DND-41 (cell line): ENCODE data around the gene PAX6.

Source experiments
- ATAC-seq: fragments of 200-7000 bp; cut with Tn5 transposase; 3 replicates; pipeline ENCODE4 v1.9.1; 2021; ENCODE audit warnings: low read depth; ENCODE audit not compliant: insufficient read depth
- DNase-seq: peaks from one replicate; pipeline ENCODE4 v3.0.0-alpha.2; 2020
- H2AFZ ChIP-seq: 2 replicates; pipeline ENCODE4 v1.6.0; 2012; ENCODE audit warnings: low read depth, low read length
- H3K27ac ChIP-seq: 2 replicates; pipeline ENCODE4 v1.5.1; 2012; ENCODE audit warnings: low read length, inconsistent platforms
- H3K27me3 ChIP-seq: fragments of 200-600 bp; sonication (generic); 2 replicates; pipeline ENCODE4 v1.6.0; 2012; ENCODE audit warnings: low read length, mild to moderate bottlenecking, inconsistent platforms; ENCODE audit not compliant: insufficient read depth, poor library complexity
- H3K36me3 ChIP-seq: 2 replicates; pipeline ENCODE4 v1.5.1; 2012; ENCODE audit warnings: low read length, inconsistent platforms; ENCODE audit not compliant: insufficient read depth
- H3K4me1 ChIP-seq: 2 replicates; pipeline ENCODE4 v1.5.1; 2012; ENCODE audit warnings: mild to moderate bottlenecking, low read length; ENCODE audit not compliant: insufficient read depth
- H3K4me2 ChIP-seq: 2 replicates; pipeline ENCODE4 v1.6.0; 2012; ENCODE audit warnings: mild to moderate bottlenecking, moderate library complexity, low read length, inconsistent platforms; ENCODE audit not compliant: insufficient read depth
- H3K4me3 ChIP-seq, 2 experiments: fragments of 200-600 bp in 1 of 2; shearing (Covaris generic) in 1 of 2; 2 replicates each; pipeline ENCODE4 v1.5.1; 2012 to 2016; ENCODE audit warnings: inconsistent platforms in 2 of 2, low read length in 2 of 2, mild to moderate bottlenecking in 2 of 2, low read depth in 1 of 2, moderate library complexity in 1 of 2
- H3K79me2 ChIP-seq: 2 replicates; pipeline ENCODE4 v1.6.0; 2012; ENCODE audit warnings: low read length, inconsistent platforms; ENCODE audit not compliant: insufficient read depth
- H3K9ac ChIP-seq: 2 replicates; pipeline ENCODE4 v1.6.0; 2012; ENCODE audit warnings: low read depth, mild to moderate bottlenecking, inconsistent platforms, low read length, moderate library complexity
- H3K9me3 ChIP-seq: 2 replicates; pipeline ENCODE4 v1.5.1; 2012; ENCODE audit warnings: low read length, moderate library complexity, mild to moderate bottlenecking, inconsistent platforms; ENCODE audit not compliant: insufficient read depth, severe bottlenecking
- H4K20me1 ChIP-seq: 2 replicates; pipeline ENCODE4 v1.6.0; 2012; ENCODE audit warnings: low read length; ENCODE audit not compliant: insufficient read depth
- EZH2 ChIP-seq: IDR thresholded peaks from 3 replicates; pipeline ENCODE4 v1.6.1; 2012; ENCODE audit warnings: borderline replicate concordance, low read depth, mild to moderate bottlenecking, moderate library complexity, low read length, inconsistent platforms; ENCODE audit not compliant: severe bottlenecking
- TF ChIP-seq, protein P1 (sequence below): IDR thresholded peaks from 2 replicates; pipeline ENCODE4 v1.5.1; 2012; ENCODE audit warnings: borderline replicate concordance, low read length, moderate library complexity, mild to moderate bottlenecking; ENCODE audit not compliant: poor library complexity, severe bottlenecking; ENCODE audit errors: extremely low read depth

Gene PAX6

DNA sequence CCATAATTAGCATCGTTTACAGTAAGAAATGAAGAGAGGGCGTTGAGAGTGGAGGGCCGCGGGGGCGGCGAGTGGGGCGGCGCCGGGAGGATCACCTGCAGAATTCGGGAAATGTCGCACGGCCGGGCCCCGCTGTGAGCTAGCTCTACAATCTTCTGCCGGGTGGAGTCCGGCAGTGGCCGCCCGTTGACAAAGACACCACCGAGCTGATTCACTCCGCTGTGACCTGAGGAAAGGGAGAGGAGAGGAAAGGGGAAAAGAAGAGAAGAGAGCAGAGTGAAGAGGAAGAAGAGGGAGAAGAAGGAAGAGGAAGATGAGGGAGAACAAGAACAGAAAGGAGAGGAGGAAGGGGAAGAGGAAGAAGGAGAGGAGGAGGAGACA is 8.5 kb downstream of the PAX6 start:
- no peaks in the 10 kb centered on the region for H4K20me1 ChIP-seq
- no peak overlapping the region for H3K4me2 ChIP-seq
- H3K27me3 ChIP-seq = peaks cover 30% of the 10 kb centered on the region
- no peaks in the 10 kb centered on the region for H3K36me3 ChIP-seq
- DNase-seq (no peak), ATAC-seq (no peak)
- TF ChIP-seq, protein P1, sequence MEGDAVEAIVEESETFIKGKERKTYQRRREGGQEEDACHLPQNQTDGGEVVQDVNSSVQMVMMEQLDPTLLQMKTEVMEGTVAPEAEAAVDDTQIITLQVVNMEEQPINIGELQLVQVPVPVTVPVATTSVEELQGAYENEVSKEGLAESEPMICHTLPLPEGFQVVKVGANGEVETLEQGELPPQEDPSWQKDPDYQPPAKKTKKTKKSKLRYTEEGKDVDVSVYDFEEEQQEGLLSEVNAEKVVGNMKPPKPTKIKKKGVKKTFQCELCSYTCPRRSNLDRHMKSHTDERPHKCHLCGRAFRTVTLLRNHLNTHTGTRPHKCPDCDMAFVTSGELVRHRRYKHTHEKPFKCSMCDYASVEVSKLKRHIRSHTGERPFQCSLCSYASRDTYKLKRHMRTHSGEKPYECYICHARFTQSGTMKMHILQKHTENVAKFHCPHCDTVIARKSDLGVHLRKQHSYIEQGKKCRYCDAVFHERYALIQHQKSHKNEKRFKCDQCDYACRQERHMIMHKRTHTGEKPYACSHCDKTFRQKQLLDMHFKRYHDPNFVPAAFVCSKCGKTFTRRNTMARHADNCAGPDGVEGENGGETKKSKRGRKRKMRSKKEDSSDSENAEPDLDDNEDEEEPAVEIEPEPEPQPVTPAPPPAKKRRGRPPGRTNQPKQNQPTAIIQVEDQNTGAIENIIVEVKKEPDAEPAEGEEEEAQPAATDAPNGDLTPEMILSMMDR = no peak
- no peak for TF ChIP-seq EZH2
- no peaks in the 10 kb centered on the region for H3K9me3 ChIP-seq
- H3K4me1 ChIP-seq = no peaks in the 10 kb centered on the region
- H3K79me2 ChIP-seq = no peaks in the 10 kb centered on the region
- no peak overlapping the region for H3K9ac ChIP-seq
- H3K27ac ChIP-seq = no peak overlapping the region
- H2AFZ ChIP-seq = no peak overlapping the region
- no peak overlapping the region for H3K4me3 ChIP-seq

DNA sequence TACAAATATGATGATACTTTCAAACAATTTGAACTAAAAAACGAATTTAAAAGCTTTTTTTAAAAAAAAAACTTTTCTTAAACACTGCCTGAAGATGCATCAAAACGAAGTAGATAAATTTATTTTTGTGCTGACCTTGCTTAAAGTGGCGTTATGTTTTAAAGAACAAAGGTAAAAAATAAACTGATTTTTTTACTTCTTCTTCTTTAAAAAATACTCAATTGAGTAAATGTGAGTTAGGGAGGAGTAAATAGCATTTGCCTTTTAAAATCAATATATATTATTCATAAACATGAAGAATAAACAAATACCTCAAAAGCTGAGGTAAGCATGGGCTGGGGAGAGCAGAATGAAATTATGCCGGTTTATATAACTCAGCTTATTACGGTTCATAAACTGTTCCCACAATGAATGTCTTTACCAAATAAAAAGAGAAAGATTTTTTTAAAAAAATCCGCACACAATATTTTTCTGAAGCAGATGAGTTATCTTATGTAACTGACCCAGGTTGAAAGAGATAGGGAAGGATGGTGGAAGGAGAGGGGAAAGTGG is 9.0 kb downstream of the PAX6 start:
- Histone ChIP-seq H3K4me2 (no peak overlapping the region), H4K20me1 (no peaks in the 10 kb centered on the region), H3K9ac (no peak overlapping the region), H3K27me3 (peaks cover 24% of the 10 kb centered on the region), H3K36me3 (no peaks in the 10 kb centered on the region), H2AFZ (no peak overlapping the region), H3K79me2 (no peaks in the 10 kb centered on the region), H3K27ac (no peak overlapping the region), H3K9me3 (no peaks in the 10 kb centered on the region), H3K4me1 (no peaks in the 10 kb centered on the region), H3K4me3 (no peak overlapping the region)
- DNase-seq (no peak), ATAC-seq (no peak)
- TF ChIP-seq, protein P1 = no peak
- TF ChIP-seq EZH2 = no peak

DNA sequence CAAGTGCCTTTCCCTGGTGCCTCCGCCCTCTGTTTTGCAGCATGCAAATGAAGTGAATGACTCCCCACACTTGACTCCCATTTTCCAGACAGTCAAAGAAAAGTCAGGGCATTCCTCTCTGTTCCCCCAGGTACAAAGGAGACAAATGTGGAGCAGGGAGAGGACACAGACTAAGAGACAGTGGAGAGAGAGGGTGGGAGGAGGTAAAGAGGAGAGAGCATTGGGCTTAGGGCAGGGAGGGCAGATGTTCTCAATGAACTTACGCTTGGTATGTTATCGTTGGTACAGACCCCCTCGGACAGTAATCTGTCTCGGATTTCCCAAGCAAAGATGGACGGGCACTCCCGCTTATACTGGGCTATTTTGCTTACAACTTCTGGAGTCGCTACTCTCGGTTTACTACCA is 9.8 kb downstream of the PAX6 start:
- no peaks in the 10 kb centered on the region for H4K20me1 ChIP-seq
- no peak overlapping the region for H3K9ac ChIP-seq
- H2AFZ ChIP-seq = no peak overlapping the region
- no peaks in the 10 kb centered on the region for H3K4me1 ChIP-seq
- no peak overlapping the region for H3K4me2 ChIP-seq
- TF ChIP-seq EZH2 = no peak
- TF ChIP-seq, protein P1 = no peak
- DNase-seq (no peak), ATAC-seq (no peak)
- no peaks in the 10 kb centered on the region for H3K9me3 ChIP-seq
- H3K27me3 ChIP-seq = peaks cover 21% of the 10 kb centered on the region
- no peaks in the 10 kb centered on the region for H3K36me3 ChIP-seq
- H3K79me2 ChIP-seq = no peaks in the 10 kb centered on the region
- no peak overlapping the region for H3K4me3 ChIP-seq
- no peak overlapping the region for H3K27ac ChIP-seq
